Neural cell (in vitro differentiated cells): ENCODE data around the gene COA5. TPM values are rescaled to one million over a fixed set of nuclear protein-coding genes. Genes with fewer than 3 reads are reported as not detected.

Source experiments
- H2AFZ ChIP-seq: fragments of 200-600, 300-800 bp; sonication (generic), shearing (Covaris generic); 2 replicates; pipeline ENCODE4 v1.6.0; 2014; ENCODE audit warnings: low read depth, mild to moderate bottlenecking, antibody characterized with exemption, low read length, moderate library complexity
- H3F3A ChIP-seq: fragments of 200-600 bp; shearing (Covaris generic); 2 replicates; pipeline ENCODE4 v1.6.1; 2016; ENCODE audit warnings: mild to moderate bottlenecking, moderate library complexity, mixed read lengths, antibody characterized with exemption, low read length; ENCODE audit not compliant: insufficient read depth, poor library complexity, severe bottlenecking
- H3K27ac ChIP-seq: fragments of 200-600, 300-800 bp; sonication (generic), shearing (Covaris generic); 2 replicates; pipeline ENCODE4 v1.5.1; 2014; ENCODE audit warnings: mild to moderate bottlenecking, low read length, moderate library complexity
- H3K27me3 ChIP-seq: fragments of 300-800, 200-600 bp; sonication (generic), shearing (Covaris generic); 2 replicates; pipeline ENCODE4 v1.6.0; 2014; ENCODE audit warnings: mild to moderate bottlenecking, low read depth, low read length, moderate library complexity; ENCODE audit not compliant: insufficient read depth
- H3K36me3 ChIP-seq: fragments of 300-800, 200-600 bp; sonication (generic), shearing (Covaris generic); 2 replicates; pipeline ENCODE4 v1.5.1; 2014; ENCODE audit warnings: mild to moderate bottlenecking, antibody characterized with exemption, low read length, moderate library complexity; ENCODE audit not compliant: insufficient read depth
- H3K4me2 ChIP-seq: fragments of 300-800, 200-600 bp; sonication (generic), shearing (Covaris generic); 2 replicates; pipeline ENCODE4 v1.6.0; 2014; ENCODE audit warnings: mild to moderate bottlenecking, low read length
- H3K4me3 ChIP-seq: fragments of 300-800, 200-600 bp; sonication (generic), shearing (Covaris generic); 2 replicates; pipeline ENCODE4 v1.5.1; 2014; ENCODE audit warnings: mild to moderate bottlenecking, low read length, moderate library complexity
- H3K79me2 ChIP-seq: fragments of 200-600 bp; shearing (Covaris generic); replicated peaks from 2 replicates; pipeline ENCODE4 v1.6.0; 2014; ENCODE audit warnings: mild to moderate bottlenecking, low read length, moderate library complexity; ENCODE audit not compliant: insufficient read depth
- H3K9ac ChIP-seq: fragments of 300-800, 200-600 bp; sonication (generic), shearing (Covaris generic); 2 replicates; pipeline ENCODE4 v1.6.1; 2016; ENCODE audit warnings: mild to moderate bottlenecking, low read length, mixed read lengths
- H3K9me2 ChIP-seq: fragments of 200-600 bp; shearing (Covaris generic); 2 replicates; pipeline ENCODE4 v1.6.1; 2016; ENCODE audit warnings: mild to moderate bottlenecking, low read length, mixed read lengths; ENCODE audit not compliant: insufficient read depth
- H3K9me3 ChIP-seq: fragments of 200-600, 300-800 bp; sonication (generic), shearing (Covaris generic); 2 replicates; pipeline ENCODE4 v1.6.1; 2016; ENCODE audit warnings: mild to moderate bottlenecking, mixed run types, low read length, moderate library complexity, mixed read lengths
- H4K20me1 ChIP-seq: fragments of 200-600 bp; shearing (Covaris generic); 2 replicates; pipeline ENCODE4 v1.6.1; 2016; ENCODE audit warnings: mild to moderate bottlenecking, mixed run types; ENCODE audit not compliant: insufficient read depth
- EP300 ChIP-seq: fragments of 450-650 bp; conservative IDR thresholded peaks from 2 replicates; pipeline ENCODE4 v1.6.1; 2014; ENCODE audit warnings: antibody characterized with exemption, mild to moderate bottlenecking, moderate library complexity; ENCODE audit not compliant: poor library complexity, severe bottlenecking
- EZH2 ChIP-seq: fragments of 200-600, 300-800 bp; shearing (Covaris generic), sonication (generic); IDR thresholded peaks from 2 replicates; pipeline ENCODE4 v1.6.1; 2014; ENCODE audit warnings: antibody characterized with exemption, low read length, borderline replicate concordance, mild to moderate bottlenecking; ENCODE audit not compliant: insufficient read depth, poor library complexity, severe bottlenecking
- MXI1 ChIP-seq: fragments of 450-650 bp; conservative IDR thresholded peaks from 2 replicates; pipeline ENCODE4 v1.6.1; 2014; ENCODE audit warnings: antibody characterized with exemption, mild to moderate bottlenecking; ENCODE audit not compliant: poor library complexity, severe bottlenecking
- POLR2AphosphoS5 ChIP-seq: IDR thresholded peaks from 2 replicates; pipeline ENCODE4 v1.6.1; 2012
- RAD21 ChIP-seq: fragments of 450-650 bp; conservative IDR thresholded peaks from 2 replicates; pipeline ENCODE4 v1.6.1; 2014; ENCODE audit warnings: antibody characterized with exemption, mild to moderate bottlenecking, moderate library complexity
- SMC3 ChIP-seq: fragments of 450-650 bp; conservative IDR thresholded peaks from 2 replicates; pipeline ENCODE4 v1.6.1; 2014; ENCODE audit warnings: antibody characterized with exemption, mild to moderate bottlenecking, moderate library complexity; ENCODE audit not compliant: poor library complexity
- TAF1 ChIP-seq: IDR thresholded peaks from 2 replicates; pipeline ENCODE4 v1.6.1; 2012; ENCODE audit warnings: low read depth
- polyA plus RNA-seq: library from polyadenylated mRNA; depleted of rRNA; stranded (reverse); fragments of >200 nt; gene quantifications from 2 replicates; pipeline ENCODE4 v1.2.3, GENCODE V29; 2014
- TF ChIP-seq, protein P1 (sequence below): IDR thresholded peaks from 2 replicates; pipeline ENCODE4 v1.6.1; 2012; ENCODE audit warnings: borderline replicate concordance
- TF ChIP-seq, protein P2 (sequence below): fragments of 450-650 bp; IDR thresholded peaks from 2 replicates; pipeline ENCODE4 v1.5.1; 2014; ENCODE audit warnings: antibody characterized with exemption, mild to moderate bottlenecking, moderate library complexity; ENCODE audit not compliant: poor library complexity, severe bottlenecking

COA5 gene
- polyA plus RNA-seq, 1 donor from 2014 or later = 160 TPM

DNA sequence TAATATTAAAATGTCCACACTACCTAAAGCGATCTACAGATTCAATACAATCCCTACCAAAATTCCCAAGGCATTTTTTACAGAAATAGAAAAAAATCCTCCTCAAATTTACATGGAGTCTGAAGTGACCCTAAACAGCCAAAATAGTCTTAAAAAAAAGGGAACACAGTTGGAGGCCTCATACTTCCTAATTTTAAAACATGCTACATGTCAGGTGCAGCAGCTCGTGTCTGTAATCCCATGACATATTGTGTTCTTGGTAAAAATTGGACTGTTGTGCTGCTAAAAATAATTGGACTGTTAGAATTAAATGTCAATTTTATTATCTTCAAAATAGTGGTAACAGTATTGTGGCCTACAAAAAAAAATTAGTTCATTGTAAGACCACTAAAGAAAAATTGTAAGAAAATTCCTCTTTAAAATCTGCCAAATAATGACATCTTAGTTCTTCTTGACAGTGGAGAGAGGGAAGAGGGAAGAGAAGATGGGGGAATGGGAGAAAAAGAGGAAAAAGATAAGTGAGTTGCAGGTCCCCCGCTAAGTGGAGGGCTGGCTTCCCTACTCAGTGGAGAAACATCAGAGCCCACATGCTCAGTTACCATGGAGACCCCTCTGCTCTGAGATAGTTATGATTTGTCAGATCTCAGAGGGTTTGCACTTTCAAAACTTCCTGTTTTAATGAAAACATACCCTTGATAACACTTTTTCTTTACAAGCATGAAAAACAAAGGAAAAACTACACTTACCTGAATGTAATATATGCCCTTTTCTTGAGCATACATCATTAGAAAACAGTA lies 46.6 kb upstream of the COA5 start:
- H3K27ac ChIP-seq = no peak overlapping the region
- H3K27me3 ChIP-seq = no peaks in the 10 kb centered on the region
- TF ChIP-seq SMC3 (no peak), RAD21 (no peak), EP300 (no peak), EZH2 (no peak), MXI1 (no peak), TAF1 (no peak), POLR2AphosphoS5 (no peak)
- TF ChIP-seq, protein P1, sequence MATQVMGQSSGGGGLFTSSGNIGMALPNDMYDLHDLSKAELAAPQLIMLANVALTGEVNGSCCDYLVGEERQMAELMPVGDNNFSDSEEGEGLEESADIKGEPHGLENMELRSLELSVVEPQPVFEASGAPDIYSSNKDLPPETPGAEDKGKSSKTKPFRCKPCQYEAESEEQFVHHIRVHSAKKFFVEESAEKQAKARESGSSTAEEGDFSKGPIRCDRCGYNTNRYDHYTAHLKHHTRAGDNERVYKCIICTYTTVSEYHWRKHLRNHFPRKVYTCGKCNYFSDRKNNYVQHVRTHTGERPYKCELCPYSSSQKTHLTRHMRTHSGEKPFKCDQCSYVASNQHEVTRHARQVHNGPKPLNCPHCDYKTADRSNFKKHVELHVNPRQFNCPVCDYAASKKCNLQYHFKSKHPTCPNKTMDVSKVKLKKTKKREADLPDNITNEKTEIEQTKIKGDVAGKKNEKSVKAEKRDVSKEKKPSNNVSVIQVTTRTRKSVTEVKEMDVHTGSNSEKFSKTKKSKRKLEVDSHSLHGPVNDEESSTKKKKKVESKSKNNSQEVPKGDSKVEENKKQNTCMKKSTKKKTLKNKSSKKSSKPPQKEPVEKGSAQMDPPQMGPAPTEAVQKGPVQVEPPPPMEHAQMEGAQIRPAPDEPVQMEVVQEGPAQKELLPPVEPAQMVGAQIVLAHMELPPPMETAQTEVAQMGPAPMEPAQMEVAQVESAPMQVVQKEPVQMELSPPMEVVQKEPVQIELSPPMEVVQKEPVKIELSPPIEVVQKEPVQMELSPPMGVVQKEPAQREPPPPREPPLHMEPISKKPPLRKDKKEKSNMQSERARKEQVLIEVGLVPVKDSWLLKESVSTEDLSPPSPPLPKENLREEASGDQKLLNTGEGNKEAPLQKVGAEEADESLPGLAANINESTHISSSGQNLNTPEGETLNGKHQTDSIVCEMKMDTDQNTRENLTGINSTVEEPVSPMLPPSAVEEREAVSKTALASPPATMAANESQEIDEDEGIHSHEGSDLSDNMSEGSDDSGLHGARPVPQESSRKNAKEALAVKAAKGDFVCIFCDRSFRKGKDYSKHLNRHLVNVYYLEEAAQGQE = no peak
- TF ChIP-seq, protein P2, sequence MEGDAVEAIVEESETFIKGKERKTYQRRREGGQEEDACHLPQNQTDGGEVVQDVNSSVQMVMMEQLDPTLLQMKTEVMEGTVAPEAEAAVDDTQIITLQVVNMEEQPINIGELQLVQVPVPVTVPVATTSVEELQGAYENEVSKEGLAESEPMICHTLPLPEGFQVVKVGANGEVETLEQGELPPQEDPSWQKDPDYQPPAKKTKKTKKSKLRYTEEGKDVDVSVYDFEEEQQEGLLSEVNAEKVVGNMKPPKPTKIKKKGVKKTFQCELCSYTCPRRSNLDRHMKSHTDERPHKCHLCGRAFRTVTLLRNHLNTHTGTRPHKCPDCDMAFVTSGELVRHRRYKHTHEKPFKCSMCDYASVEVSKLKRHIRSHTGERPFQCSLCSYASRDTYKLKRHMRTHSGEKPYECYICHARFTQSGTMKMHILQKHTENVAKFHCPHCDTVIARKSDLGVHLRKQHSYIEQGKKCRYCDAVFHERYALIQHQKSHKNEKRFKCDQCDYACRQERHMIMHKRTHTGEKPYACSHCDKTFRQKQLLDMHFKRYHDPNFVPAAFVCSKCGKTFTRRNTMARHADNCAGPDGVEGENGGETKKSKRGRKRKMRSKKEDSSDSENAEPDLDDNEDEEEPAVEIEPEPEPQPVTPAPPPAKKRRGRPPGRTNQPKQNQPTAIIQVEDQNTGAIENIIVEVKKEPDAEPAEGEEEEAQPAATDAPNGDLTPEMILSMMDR = no peak
- no peaks in the 10 kb centered on the region for H3K9me2 ChIP-seq
- H3K9ac ChIP-seq = no peak overlapping the region
- H4K20me1 ChIP-seq = no peaks in the 10 kb centered on the region
- no peaks in the 10 kb centered on the region for H3F3A ChIP-seq
- H3K79me2 ChIP-seq = no peaks in the 10 kb centered on the region
- H3K36me3 ChIP-seq = no peaks in the 10 kb centered on the region
- no peak overlapping the region for H2AFZ ChIP-seq
- no peak overlapping the region for H3K4me3 ChIP-seq
- no peaks in the 10 kb centered on the region for H3K9me3 ChIP-seq
- H3K4me2 ChIP-seq = no peak overlapping the region

DNA sequence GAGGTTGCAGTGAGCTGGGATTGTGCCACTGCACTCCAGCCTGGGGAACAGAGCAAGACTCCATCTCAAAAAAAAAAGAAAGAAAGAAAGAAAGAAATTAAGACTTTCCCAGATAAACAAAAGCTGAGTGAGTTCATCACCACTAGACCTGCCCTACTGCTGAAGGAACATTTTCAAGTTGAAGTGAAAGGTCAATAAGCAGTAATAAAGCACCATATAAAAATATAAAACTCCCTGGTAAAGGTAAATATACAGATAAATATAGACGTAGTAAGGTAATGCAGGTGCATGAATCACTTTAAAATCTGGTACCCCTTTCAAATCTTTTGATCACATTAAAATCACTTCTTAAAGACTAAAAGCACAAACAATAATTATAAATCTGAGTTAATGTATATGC lies 42.7 kb upstream of the COA5 start:
- H3K27me3 ChIP-seq = no peaks in the 10 kb centered on the region
- no peak overlapping the region for H3K4me3 ChIP-seq
- H3K9ac ChIP-seq = no peak overlapping the region
- TF ChIP-seq, protein P1 = no peak
- TF ChIP-seq, protein P2 = no peak
- no peak for TF ChIP-seq POLR2AphosphoS5
- TF ChIP-seq EP300 = no peak
- no peak for TF ChIP-seq SMC3
- TF ChIP-seq EZH2 = no peak
- TF ChIP-seq MXI1 = no peak
- TF ChIP-seq RAD21 = no peak
- no peak for TF ChIP-seq TAF1
- H4K20me1 ChIP-seq = no peaks in the 10 kb centered on the region
- no peaks in the 10 kb centered on the region for H3K79me2 ChIP-seq
- no peaks in the 10 kb centered on the region for H3K9me3 ChIP-seq
- H2AFZ ChIP-seq = no peak overlapping the region
- no peaks in the 10 kb centered on the region for H3K36me3 ChIP-seq
- no peaks in the 10 kb centered on the region for H3F3A ChIP-seq
- H3K27ac ChIP-seq = no peak overlapping the region
- H3K4me2 ChIP-seq = no peak overlapping the region
- no peaks in the 10 kb centered on the region for H3K9me2 ChIP-seq
